HCT116 (cell line): ENCODE data around the gene SH3BP1.

Source experiments
- ATF3 ChIP-seq: IDR thresholded peaks from 2 replicates; pipeline ENCODE4 v1.6.1; 2012
- CEBPB ChIP-seq: IDR thresholded peaks from 2 replicates; pipeline ENCODE4 v1.6.1; 2012; ENCODE audit warnings: low read depth
- CTCF ChIP-seq, 3 experiments: fragments of 200-600 bp in 1 of 3; sonication (generic) in 1 of 3; IDR thresholded peaks in 2 of 3; conservative IDR thresholded peaks in 1 of 3; 2 replicates each; pipeline ENCODE4 v1.5.1; 2012 to 2017; ENCODE audit warnings: low read depth in 2 of 3, low read length in 2 of 3, antibody characterized with exemption in 1 of 3, borderline replicate concordance in 1 of 3, control low read depth in 1 of 3, mild to moderate bottlenecking in 1 of 3, mixed read lengths in 1 of 3, mixed run types in 1 of 3, moderate library complexity in 1 of 3; ENCODE audit not compliant: insufficient read depth in 1 of 3
- EZH2 ChIP-seq: fragments of 200-600 bp; sonication (generic); IDR thresholded peaks from 2 replicates; pipeline ENCODE4 v1.6.1; 2017; ENCODE audit warnings: antibody characterized with exemption, mixed run types
- EZH2phosphoT487 ChIP-seq: fragments of 200-600 bp; IDR thresholded peaks from 2 replicates; pipeline ENCODE4 v1.6.1; 2018; ENCODE audit warnings: antibody characterized with exemption, borderline replicate concordance
- MAX ChIP-seq: IDR thresholded peaks from 2 replicates; pipeline ENCODE4 v1.6.1; 2012
- POLR2A ChIP-seq: IDR thresholded peaks from 2 replicates; pipeline ENCODE4 v1.7.0; 2011; ENCODE audit warnings: borderline replicate concordance; ENCODE audit not compliant: insufficient read depth, insufficient read length; ENCODE audit errors: extremely low read depth
- POLR2AphosphoS5 ChIP-seq: IDR thresholded peaks from 2 replicates; pipeline ENCODE4 v1.6.1; 2011; ENCODE audit warnings: mild to moderate bottlenecking, low read depth, low read length, moderate library complexity
- RAD21 ChIP-seq: IDR thresholded peaks from 2 replicates; pipeline ENCODE4 v1.6.1; 2012; ENCODE audit warnings: low read depth, mild to moderate bottlenecking
- SIN3A ChIP-seq: IDR thresholded peaks from 2 replicates; pipeline ENCODE4 v1.6.1; 2012; ENCODE audit warnings: low read depth
- SP1 ChIP-seq: IDR thresholded peaks from 2 replicates; pipeline ENCODE4 v1.6.1; 2012; ENCODE audit warnings: low read depth
- SRF ChIP-seq: IDR thresholded peaks from 2 replicates; pipeline ENCODE4 v1.6.1; 2012; ENCODE audit warnings: low read depth
- ZBTB33 ChIP-seq: IDR thresholded peaks from 2 replicates; pipeline ENCODE4 v1.6.1; 2011; ENCODE audit warnings: mild to moderate bottlenecking, low read length, moderate library complexity; ENCODE audit not compliant: insufficient replicate concordance; ENCODE audit errors: extremely low read depth
- ZNF274 ChIP-seq: fragments of 200-500 bp; sonication (Bioruptor generic); IDR thresholded peaks from 2 replicates; pipeline ENCODE4 v1.6.1; 2014; ENCODE audit warnings: mild to moderate bottlenecking, low read depth, low read length, inconsistent platforms

- TF ChIP-seq CTCF (IDR thresholded peaks at IDR 0.05 in 2 of 3, conservative IDR thresholded peaks at IDR 0.05 in 1 of 3; ENCODE audit: borderline replicate concordance in 1 of 3, insufficient read depth in 1 of 3, low read depth in 2 of 3, low read length in 2 of 3) (no peak), EZH2phosphoT487 (no peak), RAD21 (no peak), POLR2A (peak; percentile 79), SP1 (no peak), CEBPB (no peak), ATF3 (no peak), EZH2 (no peak), ZBTB33 (no peak), SRF (no peak), POLR2AphosphoS5 (peak; percentile 24; the same call in 1 of the 2 replicates), SIN3A (no peak), ZNF274 (no peak), MAX (no peak)
These were observed 18.2 kb downstream of the SH3BP1 start for GRCh38 chr22:37657590-37658132.
